GM19193 (cell line): Measurements from ENCODE around the gene TMEM108.

Source experiments
- POLR2A ChIP-seq: IDR thresholded peaks from 4 replicates; pipeline ENCODE4 v1.6.1; 2011; ENCODE audit not compliant: insufficient read depth, insufficient read length; ENCODE audit errors: extremely low read depth

The TMEM108 gene

DNA sequence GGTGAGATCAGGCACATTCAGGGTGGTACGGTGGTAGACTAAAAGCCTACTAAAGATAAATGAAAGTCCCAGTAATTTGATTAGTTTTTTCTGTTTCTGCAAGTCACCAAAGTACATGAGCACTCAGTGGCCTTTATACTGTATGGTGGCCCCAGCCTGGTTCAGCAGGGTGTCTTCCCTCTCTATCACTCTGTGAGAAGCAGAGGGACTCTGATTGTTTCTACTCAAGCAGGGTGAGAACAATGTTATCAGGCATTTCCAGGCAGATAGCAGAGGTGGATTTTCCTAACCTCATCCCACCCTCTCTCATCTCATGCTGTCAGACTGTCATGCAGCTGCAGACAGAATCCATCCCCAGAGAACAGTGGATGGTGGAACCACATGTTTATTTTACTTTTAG, 290.2 kb downstream of the TMEM108 start:
- TF ChIP-seq POLR2A: no peak

DNA sequence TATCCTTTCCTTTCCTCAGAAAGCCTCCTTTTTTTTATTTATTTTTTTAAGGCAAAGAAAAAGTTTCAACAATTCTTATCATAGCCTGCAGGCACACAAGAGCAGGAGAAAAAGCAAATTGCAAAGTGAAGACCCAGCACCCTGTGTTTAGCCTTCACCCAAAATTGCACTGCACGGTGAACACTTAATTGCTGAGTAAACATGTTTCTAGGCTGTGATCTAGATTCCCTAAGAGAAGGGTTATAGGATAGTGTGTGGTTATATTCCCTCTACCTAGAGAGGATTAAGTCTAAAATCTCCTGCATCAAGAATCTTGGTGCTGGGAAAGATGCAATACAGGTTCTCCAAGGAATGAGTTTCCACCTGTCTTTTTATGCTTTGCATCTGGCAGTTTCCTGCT, 291.4 kb downstream of the TMEM108 start:
- no peak for TF ChIP-seq POLR2A

DNA sequence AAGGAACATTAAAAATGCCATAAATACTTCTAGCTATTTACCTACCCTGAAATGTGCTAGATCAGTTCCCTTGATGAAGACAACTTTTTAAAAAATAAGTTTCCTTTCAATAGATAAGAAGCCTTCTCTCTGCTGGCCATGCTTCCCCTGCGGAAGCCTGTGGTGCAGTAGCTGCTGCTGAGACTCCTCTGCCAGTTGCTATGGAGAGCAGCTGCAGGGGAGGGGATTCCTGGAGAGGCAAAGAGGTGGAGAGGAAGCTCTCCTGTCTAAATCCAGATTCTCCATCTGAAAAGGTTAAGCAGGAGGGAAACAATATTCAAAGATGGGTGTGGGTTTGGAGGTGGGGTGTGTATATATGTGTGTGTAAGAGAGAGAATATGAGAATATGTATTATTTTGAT, 291.9 kb downstream of the TMEM108 start:
- no peak for TF ChIP-seq POLR2A

DNA sequence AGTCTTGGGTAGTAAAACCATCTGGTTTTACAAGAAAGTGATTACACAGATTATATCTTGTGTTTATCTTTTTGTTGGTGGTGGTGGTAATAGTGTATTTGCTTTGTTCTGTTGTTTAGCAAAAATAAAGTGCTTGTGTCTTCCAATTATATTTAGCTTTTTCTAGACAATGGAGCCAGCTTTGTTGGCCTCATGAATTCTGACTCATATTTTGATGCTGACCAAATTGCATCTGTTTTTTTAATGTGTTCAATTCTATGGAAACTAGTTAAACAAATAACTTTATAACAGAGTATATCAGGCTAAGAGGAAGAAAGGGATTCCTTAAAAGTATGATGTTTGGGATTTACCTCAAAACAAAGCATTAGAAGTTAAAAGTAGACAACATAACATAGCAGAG, 292.3 kb downstream of the TMEM108 start:
- TF ChIP-seq POLR2A: no peak

DNA sequence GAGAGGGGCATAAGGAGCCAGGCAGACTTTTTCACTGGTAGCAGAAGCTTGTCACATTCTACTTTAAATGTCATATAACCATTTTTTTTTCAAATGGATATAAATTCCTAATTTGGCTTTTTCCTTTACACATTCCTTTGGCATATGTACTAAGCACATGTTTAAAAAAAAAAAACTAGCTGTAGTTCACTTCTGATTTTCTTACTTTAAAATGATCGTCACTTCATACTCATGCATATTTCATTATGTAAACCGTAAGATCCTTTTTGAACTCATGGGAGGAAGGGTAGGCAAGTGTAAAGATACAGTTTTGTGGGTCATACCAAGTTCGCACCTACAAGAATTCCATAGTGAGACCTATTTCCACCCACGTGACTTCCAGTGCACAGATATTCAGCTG, 316.5 kb downstream of the TMEM108 start:
- no peak for TF ChIP-seq POLR2A

DNA sequence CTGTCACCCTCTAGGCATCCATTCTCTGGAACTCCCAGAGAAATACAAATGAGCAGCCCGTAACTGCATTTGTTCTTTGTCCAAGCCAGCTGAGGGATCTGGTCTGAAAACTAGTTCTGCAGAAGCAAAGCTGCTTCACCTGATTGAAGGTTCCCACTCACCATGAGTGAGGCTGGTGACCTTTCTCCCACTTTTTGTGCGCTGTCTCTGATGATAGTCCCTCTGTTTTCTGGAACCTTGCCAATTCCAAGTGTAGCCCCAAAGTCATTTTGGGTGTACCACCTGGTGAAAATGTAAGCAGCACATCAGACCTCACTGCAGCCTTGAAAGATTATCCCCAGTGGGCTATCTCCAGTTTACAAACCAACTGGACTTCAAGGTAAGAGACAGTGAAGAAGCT, 322.3 kb downstream of the TMEM108 start:
- no peak for TF ChIP-seq POLR2A

DNA sequence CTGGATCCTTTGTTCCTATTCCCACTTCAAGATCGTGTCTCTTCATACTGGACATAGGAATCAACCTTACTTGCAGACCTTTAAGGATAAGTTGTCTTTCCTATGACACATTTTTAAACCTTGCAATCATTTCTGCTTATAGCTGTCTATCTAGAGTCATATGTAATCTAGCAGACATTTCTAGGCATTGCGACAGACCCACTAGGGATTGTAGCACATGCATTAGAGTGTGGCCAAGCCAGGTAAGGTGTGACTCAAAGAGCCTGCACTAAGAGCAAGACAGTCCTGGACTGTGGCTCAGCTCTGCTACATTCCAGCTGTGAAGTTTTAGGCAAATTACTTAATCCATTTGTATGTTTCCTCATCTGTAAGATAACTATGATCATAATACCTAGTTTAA, 322.8 kb downstream of the TMEM108 start:
- TF ChIP-seq POLR2A: no peak

DNA sequence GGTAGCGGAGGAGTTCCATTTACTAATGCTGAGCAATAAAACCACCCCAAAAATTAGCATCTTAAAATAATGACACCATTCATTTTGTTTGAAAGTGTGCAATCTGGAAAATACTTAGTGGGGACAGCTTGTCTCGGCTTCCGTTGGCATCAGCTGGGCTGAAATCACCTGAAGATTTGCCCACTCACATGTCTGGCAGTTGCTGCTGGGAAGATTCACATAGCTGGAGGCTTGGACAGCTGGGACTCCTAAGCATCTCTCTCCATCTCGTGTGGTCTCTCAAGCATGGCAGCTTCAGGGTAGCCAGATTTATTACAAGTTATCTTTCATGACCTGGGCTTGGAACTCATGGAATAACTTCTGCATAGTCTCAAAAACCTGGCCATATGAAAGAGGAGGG, 323.2 kb downstream of the TMEM108 start:
- no peak for TF ChIP-seq POLR2A

DNA sequence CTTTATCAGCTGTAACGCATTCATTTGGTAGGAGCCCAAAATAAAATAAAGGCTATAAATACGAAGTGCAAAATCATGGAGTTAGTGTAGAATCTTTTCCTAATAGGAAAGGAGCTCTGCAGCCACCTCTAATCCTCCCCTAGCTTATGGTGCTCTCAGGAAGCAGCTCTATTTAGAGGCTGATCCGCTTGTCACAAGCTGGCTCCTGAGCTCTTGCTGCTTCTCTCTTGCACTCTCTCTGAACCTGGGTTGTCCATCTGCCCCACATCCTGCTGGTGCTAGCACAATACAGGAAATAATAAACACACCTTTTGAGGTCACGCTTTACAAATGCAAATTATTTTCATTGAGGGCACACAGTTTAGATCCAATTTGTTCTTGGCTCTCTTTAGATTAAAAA, 324.3 kb downstream of the TMEM108 start:
- no peak for TF ChIP-seq POLR2A

DNA sequence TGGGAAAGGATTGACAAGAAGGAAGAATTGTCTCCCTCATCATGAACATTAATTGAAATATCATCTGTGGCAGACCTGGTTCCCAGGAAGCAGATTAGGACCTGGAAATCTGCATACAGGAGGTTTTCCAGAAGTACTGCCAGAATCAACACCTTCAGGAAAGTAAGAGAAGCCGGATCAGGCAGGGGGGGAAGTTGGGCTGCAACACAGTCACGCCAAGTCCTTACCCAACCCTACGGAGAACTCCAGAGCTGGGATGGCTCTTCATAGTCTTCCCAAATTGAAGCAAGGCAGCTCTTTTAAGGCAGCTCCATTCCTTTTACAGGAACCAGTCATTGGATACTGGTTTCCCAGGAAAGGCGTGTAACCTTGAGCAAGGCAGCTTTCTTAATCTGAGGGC, 326.5 kb downstream of the TMEM108 start:
- no peak for TF ChIP-seq POLR2A

DNA sequence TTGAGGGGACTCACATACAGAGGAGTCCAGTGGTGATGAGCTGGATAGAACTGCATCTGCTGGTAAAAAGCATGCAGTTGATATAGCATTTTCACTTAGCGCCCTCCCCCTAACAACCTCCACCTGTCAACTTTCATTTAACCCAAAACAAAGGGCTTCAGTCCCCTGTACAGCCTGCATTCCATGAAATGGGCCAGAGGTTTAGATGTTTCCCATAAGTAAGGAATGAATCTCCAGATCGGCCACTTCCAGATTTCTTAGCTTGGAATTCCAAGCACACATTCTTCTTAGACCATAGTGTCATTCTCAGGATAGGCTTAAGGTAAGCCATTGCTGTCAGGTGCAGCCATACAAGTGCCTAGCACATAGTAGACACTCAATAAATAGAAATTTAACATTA, 328.7 kb downstream of the TMEM108 start:
- no peak for TF ChIP-seq POLR2A

DNA sequence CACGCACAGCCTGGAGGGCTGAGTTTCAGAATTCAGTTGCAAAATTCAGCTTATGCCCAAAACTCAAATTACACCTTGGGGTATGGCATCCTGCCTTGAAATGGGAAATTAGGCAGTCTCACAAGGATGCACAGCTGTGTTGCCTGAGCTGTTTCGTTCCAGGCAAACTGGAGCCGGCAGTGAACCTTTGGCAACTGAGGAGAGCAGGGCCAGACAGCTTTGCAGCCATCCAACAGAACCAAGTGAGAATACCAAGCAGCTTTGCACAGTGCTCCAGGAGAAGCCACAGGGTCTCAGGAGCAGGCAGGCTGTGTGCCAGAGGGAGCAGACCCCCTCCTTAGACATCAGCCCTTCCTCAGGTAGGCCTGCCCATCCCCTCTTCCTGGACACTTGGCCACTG, 329.2 kb downstream of the TMEM108 start:
- TF ChIP-seq POLR2A: no peak

DNA sequence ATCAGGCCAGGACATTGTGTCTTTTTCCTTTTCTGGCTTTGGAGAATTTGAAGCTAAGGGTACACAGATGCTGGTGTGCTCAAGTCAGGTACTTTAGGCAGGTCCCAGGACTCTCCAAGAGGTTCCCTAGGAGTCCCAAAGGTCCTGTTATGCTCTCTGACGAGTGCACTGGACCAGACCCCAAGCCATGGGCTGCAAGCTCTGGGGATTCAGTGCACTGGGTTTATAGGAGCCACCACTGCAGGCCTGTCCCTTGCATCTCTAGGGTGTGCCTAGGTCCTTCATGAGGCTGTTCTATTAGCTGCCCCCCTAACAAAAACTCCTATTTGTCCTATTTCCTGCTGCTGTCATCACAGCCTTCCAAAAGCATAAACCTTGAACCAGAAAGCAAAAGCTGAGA, 329.8 kb downstream of the TMEM108 start:
- TF ChIP-seq POLR2A: no peak

DNA sequence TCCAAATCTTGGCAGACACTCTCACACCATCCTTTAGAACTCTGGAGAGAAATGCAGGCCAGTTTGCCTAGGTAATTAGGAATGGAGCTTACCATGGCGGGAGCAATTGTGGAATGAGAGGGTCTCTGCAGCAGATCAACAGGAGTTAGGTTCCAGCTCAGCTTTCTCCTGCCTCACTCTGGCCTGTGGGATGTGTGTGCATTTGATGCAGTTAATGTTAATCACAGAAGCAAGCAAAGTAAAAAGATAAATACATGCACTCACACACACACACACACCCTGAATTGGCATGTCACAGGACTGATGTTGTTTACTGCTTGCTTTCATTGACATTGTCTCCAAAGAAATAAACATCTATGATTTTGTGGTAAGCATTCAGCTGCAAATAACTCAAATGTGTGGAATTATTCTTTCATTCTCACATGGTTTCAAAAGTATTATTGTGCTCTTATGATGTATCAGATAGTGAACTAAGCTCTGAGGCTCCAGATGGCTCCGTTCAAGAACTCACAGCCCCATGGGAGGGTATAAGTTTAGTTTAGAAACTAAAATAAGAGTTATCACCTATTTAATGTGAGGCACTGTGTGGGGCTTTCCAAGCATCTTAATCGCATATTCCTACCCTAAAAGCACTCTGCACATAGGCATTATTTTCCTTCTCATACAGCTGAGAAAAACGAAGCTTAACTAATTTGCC, 330.3 kb downstream of the TMEM108 start:
- no peak for TF ChIP-seq POLR2A

DNA sequence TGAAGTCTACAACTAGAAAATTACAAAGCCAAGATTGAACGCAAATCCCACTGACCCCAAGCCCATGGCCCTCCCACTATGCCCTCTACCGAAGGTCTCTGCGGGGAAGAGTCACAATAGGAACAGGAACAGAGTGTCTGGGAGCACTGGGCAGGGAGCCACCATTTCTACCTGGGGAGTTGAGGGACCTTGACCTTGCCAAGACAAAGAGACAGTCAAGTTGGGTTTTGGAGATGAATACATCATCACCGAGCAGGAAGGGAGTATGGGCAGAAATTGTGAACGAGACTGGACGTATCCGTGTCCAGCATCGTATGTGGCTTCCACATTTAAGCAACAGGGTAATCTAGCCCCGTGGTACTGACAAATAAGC, 330.9 kb downstream of the TMEM108 start:
- no peak for TF ChIP-seq POLR2A

DNA sequence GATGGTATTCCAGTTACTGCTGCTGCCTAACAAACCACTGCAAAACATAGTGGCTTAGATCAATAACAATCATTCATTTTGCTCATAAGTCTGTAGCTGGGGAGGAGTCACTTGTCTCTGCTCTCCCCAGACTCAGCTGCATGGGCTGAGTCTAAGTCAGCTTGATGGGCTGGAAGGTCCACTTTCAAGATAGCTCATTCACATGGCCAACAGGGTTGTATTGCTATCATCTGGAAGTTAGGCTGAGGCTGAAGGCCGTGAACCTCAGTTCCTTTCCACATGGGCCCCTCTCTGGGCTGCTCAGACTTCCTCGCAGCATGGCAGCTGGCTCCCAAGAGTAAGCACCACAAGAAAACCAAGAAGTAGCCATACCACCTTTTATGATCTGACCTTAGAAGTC, 333.0 kb downstream of the TMEM108 start:
- TF ChIP-seq POLR2A: no peak

DNA sequence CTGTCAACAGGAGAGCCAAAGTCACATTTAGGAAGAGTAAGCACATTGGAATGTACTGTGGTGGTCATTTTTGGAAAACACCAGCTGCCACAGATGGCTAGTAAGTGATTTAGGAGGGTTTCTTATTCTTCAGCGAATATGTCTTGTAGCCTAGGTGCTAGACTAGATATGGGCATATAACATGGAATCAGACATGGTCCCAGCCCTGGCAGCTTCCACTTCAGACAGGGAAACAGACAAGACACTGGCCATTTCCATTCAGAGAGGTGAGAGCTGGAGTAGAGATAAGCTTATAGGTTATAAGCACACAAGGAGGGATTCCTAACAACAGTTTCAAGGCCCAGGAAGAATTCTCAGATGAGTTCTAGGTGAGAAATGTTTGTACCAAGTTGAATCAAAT, 333.5 kb downstream of the TMEM108 start:
- no peak for TF ChIP-seq POLR2A
